Progenitor cell of endocrine pancreas (in vitro differentiated cells): Measurements from ENCODE around the gene BCKDHB. TPM values are rescaled to one million over a fixed set of nuclear protein-coding genes. Genes with fewer than 3 reads are reported as not detected.

Experiments used
- DNase-seq: peaks from one replicate; pipeline ENCODE4 v3.0.0; 2021; ENCODE audit warnings: low spot score; ENCODE audit not compliant: unreplicated experiment
- H3K27ac Mint-ChIP-seq: 2 replicates; pipeline ENCODE4 v1.8.0; 2021; ENCODE audit warnings: mild to moderate bottlenecking, moderate library complexity, mixed read lengths
- H3K27me3 Mint-ChIP-seq: 2 replicates; pipeline ENCODE4 v1.8.0; 2021; ENCODE audit warnings: mixed read lengths
- H3K36me3 Mint-ChIP-seq: 2 replicates; pipeline ENCODE4 v1.8.0; 2022; ENCODE audit warnings: mixed read lengths; ENCODE audit not compliant: insufficient read depth
- H3K4me1 Mint-ChIP-seq: 2 replicates; pipeline ENCODE4 v1.8.0; 2021; ENCODE audit warnings: low read depth, mixed read lengths
- H3K4me3 Mint-ChIP-seq: 2 replicates; pipeline ENCODE4 v1.8.0; 2021; ENCODE audit warnings: low read depth, mild to moderate bottlenecking, moderate library complexity, mixed read lengths
- H3K9me3 Mint-ChIP-seq: 2 replicates; pipeline ENCODE4 v1.8.0; 2021; ENCODE audit warnings: low read depth, mixed read lengths
- total RNA-seq: library from RNA; stranded (reverse); gene quantifications from 2 replicates; pipeline ENCODE4 v1.2.1, GENCODE V29; 2021
- TF ChIP-seq, protein P1 (sequence below): fragments of 200-600 bp; sonication (generic); IDR thresholded peaks from one replicate; pipeline ENCODE4 v1.5.0; 2021; ENCODE audit warnings: antibody characterized with exemption, mild to moderate bottlenecking; ENCODE audit not compliant: unreplicated experiment

BCKDHB gene
- total RNA-seq, 1 donor from 2014 or later, result 30.7 TPM

DNA sequence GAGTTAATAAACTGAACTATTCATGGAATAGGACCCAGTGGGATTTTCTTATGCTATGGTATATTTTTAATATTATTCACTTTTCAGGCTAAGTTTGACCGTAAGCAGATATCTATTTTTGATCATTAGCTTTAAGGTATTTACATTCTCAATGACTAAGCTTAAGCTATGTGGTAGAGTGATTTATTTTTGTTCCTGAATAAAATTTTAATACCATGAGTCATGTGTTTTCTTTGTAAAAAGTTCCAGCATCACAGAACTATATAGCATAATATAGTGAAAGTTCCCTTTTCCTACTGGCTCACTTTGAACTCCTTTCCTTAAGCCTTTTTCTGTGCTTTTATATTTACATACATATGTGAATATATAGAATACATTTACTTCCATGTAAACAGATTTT lies 75.8 kb downstream of the BCKDHB start:
- H3K4me3 Mint-ChIP-seq, result no peak overlapping the region
- TF ChIP-seq, protein P1, sequence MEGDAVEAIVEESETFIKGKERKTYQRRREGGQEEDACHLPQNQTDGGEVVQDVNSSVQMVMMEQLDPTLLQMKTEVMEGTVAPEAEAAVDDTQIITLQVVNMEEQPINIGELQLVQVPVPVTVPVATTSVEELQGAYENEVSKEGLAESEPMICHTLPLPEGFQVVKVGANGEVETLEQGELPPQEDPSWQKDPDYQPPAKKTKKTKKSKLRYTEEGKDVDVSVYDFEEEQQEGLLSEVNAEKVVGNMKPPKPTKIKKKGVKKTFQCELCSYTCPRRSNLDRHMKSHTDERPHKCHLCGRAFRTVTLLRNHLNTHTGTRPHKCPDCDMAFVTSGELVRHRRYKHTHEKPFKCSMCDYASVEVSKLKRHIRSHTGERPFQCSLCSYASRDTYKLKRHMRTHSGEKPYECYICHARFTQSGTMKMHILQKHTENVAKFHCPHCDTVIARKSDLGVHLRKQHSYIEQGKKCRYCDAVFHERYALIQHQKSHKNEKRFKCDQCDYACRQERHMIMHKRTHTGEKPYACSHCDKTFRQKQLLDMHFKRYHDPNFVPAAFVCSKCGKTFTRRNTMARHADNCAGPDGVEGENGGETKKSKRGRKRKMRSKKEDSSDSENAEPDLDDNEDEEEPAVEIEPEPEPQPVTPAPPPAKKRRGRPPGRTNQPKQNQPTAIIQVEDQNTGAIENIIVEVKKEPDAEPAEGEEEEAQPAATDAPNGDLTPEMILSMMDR, result no peak
- no peaks in the 10 kb centered on the region for H3K27me3 Mint-ChIP-seq
- H3K36me3 Mint-ChIP-seq, result peaks cover 5% of the 10 kb centered on the region
- peaks cover under 1% of the 10 kb centered on the region for H3K9me3 Mint-ChIP-seq
- H3K4me1 Mint-ChIP-seq, result peaks cover 5% of the 10 kb centered on the region
- H3K27ac Mint-ChIP-seq, result no peak overlapping the region
- DNase-seq, result no peak

DNA sequence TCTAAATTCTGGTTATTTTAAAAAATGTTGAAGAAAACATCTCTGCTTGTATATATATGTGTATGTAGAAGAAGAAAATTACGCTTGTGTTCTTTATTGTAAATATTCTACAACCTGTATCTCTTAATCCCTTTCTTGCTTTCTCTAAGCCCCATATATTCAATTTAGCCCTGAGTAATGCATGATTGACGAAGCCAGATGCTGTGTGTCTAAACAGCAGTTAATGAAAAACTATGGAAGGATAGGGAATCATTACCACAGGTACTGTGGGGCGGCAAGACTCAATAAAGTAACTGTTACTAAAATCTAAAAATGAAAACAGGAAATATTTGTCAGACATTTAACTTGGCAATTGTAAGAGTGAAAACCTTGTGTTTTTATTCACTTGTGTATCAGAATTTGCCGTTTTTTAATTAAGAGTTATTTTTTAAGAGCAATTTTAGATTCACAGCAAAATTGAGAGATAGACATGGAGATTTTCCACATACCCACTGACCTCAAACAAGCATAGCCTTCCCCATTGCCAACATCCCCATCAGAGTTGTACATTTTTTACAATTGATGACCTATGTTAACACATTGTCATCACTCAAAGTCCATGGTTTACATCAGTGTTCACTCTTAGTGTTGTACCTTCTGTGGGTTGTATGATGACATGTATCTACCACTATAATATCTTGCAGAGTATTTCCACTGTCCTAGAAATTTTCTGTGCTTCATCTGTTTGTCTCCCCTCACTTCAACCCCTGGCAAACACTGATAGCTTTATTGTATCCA lies 76.7 kb downstream of the BCKDHB start:
- Mint-ChIP-seq H3K27ac (no peak overlapping the region), H3K4me3 (no peak overlapping the region), H3K27me3 (no peaks in the 10 kb centered on the region), H3K36me3 (peaks cover 7% of the 10 kb centered on the region), H3K4me1 (peaks cover 5% of the 10 kb centered on the region), H3K9me3 (peaks cover 4% of the 10 kb centered on the region)
- TF ChIP-seq, protein P1, result no peak
- DNase-seq, result no peak

DNA sequence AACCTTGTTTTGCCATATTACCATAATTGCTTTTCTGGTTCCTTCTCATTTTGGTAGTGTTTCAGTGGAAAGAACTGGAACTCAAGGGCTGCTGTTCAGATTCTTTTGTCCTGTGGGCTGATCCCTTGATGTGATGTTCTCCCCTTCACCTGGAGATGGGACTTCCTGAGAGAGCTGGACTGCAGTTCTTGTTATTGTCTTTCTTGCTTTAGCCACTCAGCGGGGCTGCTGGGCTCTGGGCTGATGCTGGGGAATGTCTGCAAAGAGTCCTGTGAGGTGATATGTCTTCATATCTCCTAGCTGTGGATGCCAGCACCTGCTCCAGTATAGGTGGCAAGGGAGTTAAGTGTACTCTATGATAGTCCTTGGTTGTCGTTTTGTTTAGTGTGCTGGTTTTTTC lies 79.0 kb downstream of the BCKDHB start:
- Mint-ChIP-seq H3K36me3 (peaks cover 7% of the 10 kb centered on the region), H3K4me1 (peaks cover 5% of the 10 kb centered on the region), H3K27me3 (no peaks in the 10 kb centered on the region), H3K27ac (no peak overlapping the region), H3K9me3 (peaks cover 4% of the 10 kb centered on the region), H3K4me3 (no peak overlapping the region)
- TF ChIP-seq, protein P1, result no peak
- DNase-seq, result no peak

DNA sequence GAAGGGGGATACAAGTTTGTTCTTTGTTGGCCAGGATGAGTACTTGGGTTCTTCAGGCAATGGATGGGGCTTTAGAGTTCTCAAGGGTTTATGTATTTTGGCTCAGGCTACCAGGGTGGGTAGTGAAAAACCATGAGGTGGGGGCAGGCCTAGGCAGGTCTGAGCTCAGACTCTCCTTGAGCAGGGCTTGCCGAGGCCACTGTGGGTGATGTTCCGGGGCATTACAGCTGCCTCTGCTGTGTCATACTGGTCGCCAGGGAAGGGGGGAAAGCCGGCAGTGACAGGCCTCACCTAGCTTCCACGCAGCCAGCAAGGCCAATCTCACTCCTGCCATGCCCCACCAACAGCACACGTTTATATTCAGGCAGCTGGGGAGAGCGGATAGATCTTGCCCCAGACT lies 79.6 kb downstream of the BCKDHB start:
- Mint-ChIP-seq H3K9me3 (peaks cover 4% of the 10 kb centered on the region), H3K4me3 (no peak overlapping the region), H3K4me1 (peaks cover 5% of the 10 kb centered on the region), H3K36me3 (peaks cover 7% of the 10 kb centered on the region), H3K27ac (no peak overlapping the region), H3K27me3 (no peaks in the 10 kb centered on the region)
- TF ChIP-seq, protein P1, result no peak
- no peak for DNase-seq

DNA sequence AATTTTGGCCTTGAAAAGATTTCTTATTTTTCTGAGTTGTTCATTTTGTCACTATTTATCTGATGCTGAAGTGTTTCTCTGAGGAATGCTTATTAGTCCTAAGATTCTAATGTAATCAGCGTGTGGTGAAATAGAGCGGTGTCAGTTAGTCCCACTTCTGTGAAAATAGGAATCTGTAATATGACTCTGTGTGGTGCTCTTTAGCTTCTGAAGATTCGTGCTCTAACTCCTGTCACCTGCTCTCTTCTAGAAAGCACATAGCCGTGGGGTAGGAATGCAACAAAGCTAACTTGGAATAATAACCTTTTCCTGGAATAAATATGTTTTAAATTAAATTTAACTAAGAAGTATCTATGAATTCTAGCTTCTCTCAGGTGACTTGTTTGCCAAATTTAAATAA lies 90.4 kb downstream of the BCKDHB start:
- Mint-ChIP-seq H3K4me1 (peaks cover 7% of the 10 kb centered on the region), H3K4me3 (no peak overlapping the region), H3K27me3 (no peaks in the 10 kb centered on the region), H3K36me3 (peaks cover 4% of the 10 kb centered on the region), H3K27ac (no peak overlapping the region), H3K9me3 (no peaks in the 10 kb centered on the region)
- TF ChIP-seq, protein P1, result no peak
- no peak for DNase-seq
